HCEC 1CT (cell line): ENCODE results near the gene KRTAP4-6.

Experiments
- DNase-seq: peaks from one replicate; pipeline ENCODE4 v3.0.0-alpha.2; 2017

The KRTAP4-6 gene

DNA sequence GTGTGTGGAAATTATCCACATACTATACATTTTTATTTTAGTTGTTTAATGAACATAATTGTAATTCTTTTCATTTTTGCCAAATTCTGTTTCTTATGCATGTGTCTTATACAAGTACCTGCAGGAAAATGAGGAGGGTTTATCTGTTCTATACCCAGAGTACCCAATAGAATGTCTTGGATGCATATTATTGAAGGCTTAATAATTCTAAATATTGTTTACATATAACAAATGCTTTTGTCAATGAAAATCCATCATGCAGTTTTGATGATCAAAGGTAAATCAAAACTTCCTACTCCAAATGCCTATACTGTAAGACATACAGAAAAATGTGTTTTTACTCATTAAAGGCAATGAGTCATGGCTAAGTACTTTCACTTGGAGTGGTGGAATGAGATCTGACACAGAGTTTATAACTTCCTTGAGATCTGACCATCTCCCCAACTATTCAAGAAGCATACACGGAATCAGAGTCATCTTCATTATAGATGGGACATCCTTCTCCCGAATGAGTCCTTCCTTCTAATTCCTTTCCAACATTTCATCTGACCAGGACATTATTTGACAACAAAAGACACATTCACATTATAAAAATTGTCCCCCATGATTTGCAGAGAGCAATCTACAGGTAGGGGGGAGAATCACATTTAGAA lies 35.8 kb downstream of the KRTAP4-6 start:
- DNase-seq, result peak; percentile 60

DNA sequence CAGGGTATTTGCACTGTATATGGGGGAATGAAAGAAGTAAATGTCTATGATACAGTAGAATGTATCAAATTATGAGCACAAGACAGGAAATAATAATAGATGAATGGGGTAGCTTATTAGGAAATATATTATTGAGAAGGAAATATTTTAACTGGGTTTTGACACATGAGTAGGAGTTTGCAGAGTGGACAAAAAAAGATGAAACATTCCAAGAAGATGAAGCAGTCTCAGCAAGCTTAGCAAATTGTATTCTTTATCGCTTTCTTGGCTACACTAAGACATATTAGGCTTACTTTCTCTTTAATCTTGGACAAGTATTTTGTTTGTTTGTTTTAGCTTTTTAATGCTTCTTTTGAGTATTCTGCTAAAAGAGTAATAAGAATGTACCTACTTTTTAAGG lies 36.4 kb downstream of the KRTAP4-6 start:
- peak; percentile 44 for DNase-seq

DNA sequence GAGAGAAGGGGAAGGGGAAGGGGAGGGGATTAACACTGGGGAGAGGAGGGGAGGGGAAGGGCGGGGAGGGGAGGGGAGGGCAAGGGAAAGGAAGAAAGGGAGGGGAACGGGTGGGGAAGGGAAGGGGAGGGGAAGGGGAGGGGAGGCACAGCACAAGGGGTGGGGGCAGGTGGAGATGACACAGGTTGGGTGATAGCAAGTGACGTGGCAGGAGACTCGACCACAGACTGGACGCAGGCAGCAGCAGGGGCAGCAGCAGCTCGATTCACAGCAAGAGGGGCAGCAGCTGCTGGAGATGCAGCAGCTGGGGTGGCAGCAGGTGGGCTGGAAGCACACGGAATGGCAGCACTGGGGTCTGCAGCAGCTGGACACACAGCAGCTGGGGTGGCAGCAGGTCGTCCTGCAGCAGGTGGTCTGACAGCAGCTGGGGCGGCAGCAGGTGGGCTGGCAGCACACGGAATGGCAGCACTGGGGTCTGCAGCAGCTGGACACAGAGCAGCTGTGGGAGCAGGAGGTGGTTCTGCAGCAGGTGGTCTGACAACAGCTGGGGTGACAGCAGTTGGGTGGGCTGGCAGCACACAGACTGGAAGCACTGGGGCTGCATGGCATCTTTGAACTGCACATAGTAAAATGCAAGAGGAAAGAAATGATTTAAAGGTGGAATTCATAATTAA lies 38.6 kb downstream of the KRTAP4-6 start, which contains the start of gene KRTAP4-16:
Gene KRTAP4-16 (minus strand): TSS at position 624 of the 674 bp plus-strand sequence. CDS start 0 bp downstream, at position 624.
- no peak for DNase-seq

DNA sequence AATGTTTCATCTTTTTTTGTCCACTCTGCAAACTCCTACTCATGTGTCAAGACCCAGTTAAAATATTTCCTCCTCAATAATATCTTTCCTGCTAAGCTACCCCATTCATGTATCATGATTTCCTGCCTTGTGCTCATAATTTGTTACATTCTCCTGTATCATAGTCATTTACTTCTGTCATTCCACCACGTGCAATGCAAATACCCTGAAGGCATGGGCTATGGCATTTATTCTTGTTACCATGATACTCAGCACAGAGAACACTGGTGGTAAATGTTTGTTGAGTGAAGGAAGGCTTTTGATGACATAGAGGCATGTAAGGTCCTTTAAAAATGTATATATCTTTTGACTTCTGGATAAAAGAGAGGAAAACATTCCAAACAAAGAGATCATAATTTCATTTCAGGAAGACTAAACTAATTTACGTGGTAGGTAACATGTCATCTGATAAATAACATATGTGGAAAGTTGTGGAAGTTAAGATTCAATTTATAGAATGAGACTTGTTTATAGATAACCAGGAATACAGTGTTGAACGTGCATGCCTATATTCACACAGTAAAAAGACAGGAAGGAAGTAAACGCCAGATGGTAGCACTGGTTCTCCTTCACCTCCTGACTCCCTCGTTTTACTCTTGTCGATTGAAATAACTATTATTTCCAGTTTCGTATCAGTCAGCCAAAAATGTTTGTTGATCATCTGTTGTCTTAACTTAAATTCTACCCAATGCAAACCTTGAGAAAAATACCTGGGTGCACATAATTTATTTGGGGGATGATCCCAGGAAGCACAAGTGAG lies 40.5 kb downstream of the KRTAP4-6 start:
- peak; percentile 69 for DNase-seq

DNA sequence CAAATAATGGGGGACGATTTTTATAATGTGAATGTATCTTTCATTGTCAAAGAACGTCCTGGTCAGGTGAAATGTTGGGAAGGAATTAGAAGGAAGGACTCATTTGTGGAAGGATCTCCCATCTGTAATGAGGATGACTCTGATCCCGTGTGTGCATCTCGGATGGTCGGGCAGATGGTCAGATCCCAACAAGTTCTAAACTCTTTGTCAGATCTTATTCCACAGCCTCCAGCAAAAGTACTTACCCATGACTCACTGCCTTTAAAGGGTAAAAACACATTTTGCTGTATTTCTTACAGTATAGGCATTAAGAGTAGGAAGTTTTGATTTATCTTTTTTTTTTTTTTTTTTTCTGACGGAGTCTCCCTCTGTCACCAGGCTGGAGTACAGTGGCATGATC lies 41.9 kb downstream of the KRTAP4-6 start:
- peak; percentile 58 for DNase-seq

DNA sequence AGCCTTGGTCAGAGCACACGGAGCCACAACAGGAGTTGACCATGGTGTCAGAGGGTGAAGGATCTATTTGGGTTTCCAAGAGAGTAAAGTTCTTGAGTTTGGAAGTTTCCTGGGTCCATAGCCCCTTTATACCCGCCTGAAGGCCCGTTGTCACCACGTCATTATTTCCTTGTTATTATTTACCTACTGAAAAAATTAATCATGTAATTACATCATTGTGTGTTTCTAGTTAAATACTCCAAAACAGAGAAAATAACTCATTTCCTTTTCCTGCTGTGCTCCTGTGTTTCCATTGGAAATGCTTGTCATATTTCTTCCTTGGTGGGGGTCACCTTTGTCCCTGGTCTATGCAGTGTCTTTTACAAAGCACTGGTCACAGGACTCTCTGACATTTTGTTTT lies 42.3 kb downstream of the KRTAP4-6 start, which contains the start of gene KRTAP4-8:
Gene KRTAP4-8 (minus strand): TSS at position 101 of the 400 bp plus-strand sequence. CDS start 58 bp downstream, at position 43.
- DNase-seq, result no peak

DNA sequence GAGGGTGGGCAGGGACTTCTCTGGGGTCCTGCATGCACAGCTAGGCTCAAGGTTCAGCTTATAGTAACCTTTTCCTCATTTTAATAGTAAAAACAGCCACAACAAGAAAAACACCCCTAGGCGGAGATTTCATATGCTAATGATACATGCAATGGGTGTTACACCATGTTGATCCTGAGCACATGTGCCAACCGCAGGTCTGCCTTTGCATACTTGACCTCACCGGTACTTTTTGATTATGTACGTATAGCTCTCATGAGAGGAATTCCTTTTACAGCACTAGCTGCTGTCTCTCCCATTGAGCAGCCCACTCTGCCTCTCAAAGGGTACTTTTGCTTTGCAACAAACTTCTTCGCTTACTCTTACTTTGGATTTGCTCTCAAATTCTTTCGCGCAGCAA lies 44.3 kb downstream of the KRTAP4-6 start:
- no peak for DNase-seq
